ENCODE results near the gene ZNF593. TPM values are rescaled to one million over a fixed set of nuclear protein-coding genes. Genes with fewer than 3 reads are reported as not detected.

Gene ZNF593
- total RNA-seq, 2 donors from 2014 or later, result 44.5 to 50.7 TPM

- intact Hi-C loops (cut with DNase I), result no loop called here
- 97% methylated on average over 3 of the region's 3 CpGs for WGBS
- Histone ChIP-seq H3K27me3 (replicated peaks; ENCODE audit: insufficient read depth) (no peaks in the 10 kb centered on the region), H3K36me3 (no peaks in the 10 kb centered on the region), H3K4me3 (no peak overlapping the region), H3K9me3 (no peaks in the 10 kb centered on the region), H3K27ac (no peak overlapping the region), H3K4me1 (replicated peaks) (no peaks in the 10 kb centered on the region)
- TF ChIP-seq POLR2A (IDR thresholded peaks at IDR 0.05), result no peak
- TF ChIP-seq POLR2AphosphoS5 (IDR thresholded peaks at IDR 0.05), result no peak
- no peak for TF ChIP-seq CTCF (IDR thresholded peaks at IDR 0.05)
- DNase-seq (ENCODE audit: low spot score), result no peak
Observed at GRCh38 chr1:26197301-26197700, 27.6 kb downstream of the ZNF593 start.

- TF ChIP-seq POLR2A (IDR thresholded peaks at IDR 0.05) (no peak), CTCF (IDR thresholded peaks at IDR 0.05) (no peak), POLR2AphosphoS5 (IDR thresholded peaks at IDR 0.05) (no peak)
- intact Hi-C loops (cut with DNase I), result no loop called here
- WGBS, result 92% methylated on average over 11 of the region's 11 CpGs
Observed at GRCh38 chr1:26197813-26198212, 28.1 kb downstream of the ZNF593 start.

GRCh38 chr1:26200413-26200812 is 30.7 kb downstream of the ZNF593 start:
- TF ChIP-seq POLR2AphosphoS5 (IDR thresholded peaks at IDR 0.05) (no peak), CTCF (IDR thresholded peaks at IDR 0.05) (no peak), POLR2A (IDR thresholded peaks at IDR 0.05) (no peak)
- H3K27ac ChIP-seq, result no peak overlapping the region
- DNase-seq (ENCODE audit: low spot score), result no peak

More at GRCh38 chr1:26197813-26198212, 28.1 kb downstream of the ZNF593 start:
- DNase-seq (ENCODE audit: low spot score), result no peak
- Histone ChIP-seq H3K36me3 (no peaks in the 10 kb centered on the region), H3K27ac (no peak overlapping the region), H3K9me3 (no peaks in the 10 kb centered on the region), H3K4me1 (replicated peaks) (no peaks in the 10 kb centered on the region), H3K27me3 (replicated peaks; ENCODE audit: insufficient read depth) (no peaks in the 10 kb centered on the region), H3K4me3 (no peak overlapping the region)

GRCh38 chr1:26203642-26204318 is 34.1 kb downstream of the ZNF593 start:
- intact Hi-C loops (cut with DNase I), result no loop called here
- no peak overlapping the region for H3K4me3 ChIP-seq
- DNase-seq (ENCODE audit: low spot score), result no peak
- WGBS, result 68% methylated on average over 9 of the region's 9 CpGs
- H3K27ac ChIP-seq, result no peak overlapping the region
- no peaks in the 10 kb centered on the region for H3K4me1 ChIP-seq (replicated peaks)
- TF ChIP-seq CTCF (IDR thresholded peaks at IDR 0.05) (no peak), POLR2AphosphoS5 (IDR thresholded peaks at IDR 0.05) (no peak), POLR2A (IDR thresholded peaks at IDR 0.05) (no peak)
- H3K27me3 ChIP-seq (replicated peaks; ENCODE audit: insufficient read depth), result no peaks in the 10 kb centered on the region
- H3K36me3 ChIP-seq, result no peaks in the 10 kb centered on the region
- no peaks in the 10 kb centered on the region for H3K9me3 ChIP-seq

More at GRCh38 chr1:26200413-26200812, 30.7 kb downstream of the ZNF593 start:
- Histone ChIP-seq H3K4me1 (replicated peaks) (no peaks in the 10 kb centered on the region), H3K4me3 (no peak overlapping the region), H3K9me3 (no peaks in the 10 kb centered on the region), H3K27me3 (replicated peaks; ENCODE audit: insufficient read depth) (no peaks in the 10 kb centered on the region), H3K36me3 (no peaks in the 10 kb centered on the region)
- intact Hi-C loops (cut with DNase I), result no loop called here
- 80% methylated on average over 5 of the region's 5 CpGs for WGBS
